Astrocyte of the spinal cord (primary cell): Measurements from ENCODE around the gene SEC31A.
"Not testable (repeated sequence)": the region's sequence is repeated elsewhere in the genome, so short reads cannot be mapped to it uniquely, and the experiment has no call there.

Source experiments
- DNase-seq: peaks from one replicate; pipeline ENCODE4 v3.0.0; 2011; ENCODE audit warnings: low read depth, low spot score
- H3K4me3 ChIP-seq: 2 replicates; pipeline ENCODE4 v1.5.1; 2011; ENCODE audit warnings: low read depth, mild to moderate bottlenecking, low read length, moderate library complexity
- CTCF ChIP-seq: IDR thresholded peaks from 2 replicates; pipeline ENCODE4 v1.5.1; 2012; ENCODE audit warnings: low read depth, mild to moderate bottlenecking, low read length, inconsistent platforms
- in situ Hi-C: cut with HindIII; loops from 2 replicates; pipeline ENCODE4 v1.10.0; 2017; ENCODE audit warnings: low sequenced_read_pairs

Gene SEC31A

GRCh38 chr4:82919386-82919785 is 28.4 kb upstream of the SEC31A start:
- TF ChIP-seq CTCF: no peak
- H3K4me3 ChIP-seq: no peak overlapping the region
- in situ Hi-C loops: no loop called here

GRCh38 chr4:82918091-82918490 is 27.1 kb upstream of the SEC31A start:
- in situ Hi-C loops: no loop called here
- no peak overlapping the region for H3K4me3 ChIP-seq
- no peak for TF ChIP-seq CTCF
- no peak for DNase-seq

More at GRCh38 chr4:82919386-82919785, 28.4 kb upstream of the SEC31A start:
- DNase-seq: no peak

GRCh38 chr4:82913968-82914367 is 23.0 kb upstream of the SEC31A start:
- in situ Hi-C loops, H3K4me3 ChIP-seq, DNase-seq: not testable (repeated sequence)

GRCh38 chr4:82913305-82913704 is 22.4 kb upstream of the SEC31A start:
- no peak for TF ChIP-seq CTCF
- H3K4me3 ChIP-seq: no peak overlapping the region
- DNase-seq: no peak
- in situ Hi-C loops: no loop called here

GRCh38 chr4:82909326-82909725 is 18.4 kb upstream of the SEC31A start:
- H3K4me3 ChIP-seq: no peak overlapping the region
- no peak for DNase-seq
- TF ChIP-seq CTCF: no peak
- in situ Hi-C loops: no loop called here

- TF ChIP-seq CTCF: no peak
- no peak overlapping the region for H3K4me3 ChIP-seq
- DNase-seq: no peak
- in situ Hi-C loops: no loop called here
These were observed 15.5 kb upstream of the SEC31A start for GRCh38 chr4:82906469-82906868.

GRCh38 chr4:82905205-82905604 is 14.3 kb upstream of the SEC31A start:
- in situ Hi-C loops: no loop called here
- TF ChIP-seq CTCF: no peak
- H3K4me3 ChIP-seq: no peak overlapping the region
- DNase-seq: peak; percentile 52
